Pulmonary artery endothelial cell (primary cell): ENCODE measurements around the gene FGG. TPM values are rescaled to one million over a fixed set of nuclear protein-coding genes. Genes with fewer than 3 reads are reported as not detected.

ENCODE experiments used
- DNase-seq: peaks from one replicate; pipeline ENCODE4 v3.0.0-alpha.2; 2011; ENCODE audit warnings: low read depth, low spot score
- total RNA-seq: library from RNA; depleted of rRNA; stranded (reverse); fragments of >200 nt; gene quantifications from 2 replicates; pipeline ENCODE4 v1.2.3, GENCODE V29; 2014

FGG gene
- total RNA-seq, result not detected in 2 replicates

DNA sequence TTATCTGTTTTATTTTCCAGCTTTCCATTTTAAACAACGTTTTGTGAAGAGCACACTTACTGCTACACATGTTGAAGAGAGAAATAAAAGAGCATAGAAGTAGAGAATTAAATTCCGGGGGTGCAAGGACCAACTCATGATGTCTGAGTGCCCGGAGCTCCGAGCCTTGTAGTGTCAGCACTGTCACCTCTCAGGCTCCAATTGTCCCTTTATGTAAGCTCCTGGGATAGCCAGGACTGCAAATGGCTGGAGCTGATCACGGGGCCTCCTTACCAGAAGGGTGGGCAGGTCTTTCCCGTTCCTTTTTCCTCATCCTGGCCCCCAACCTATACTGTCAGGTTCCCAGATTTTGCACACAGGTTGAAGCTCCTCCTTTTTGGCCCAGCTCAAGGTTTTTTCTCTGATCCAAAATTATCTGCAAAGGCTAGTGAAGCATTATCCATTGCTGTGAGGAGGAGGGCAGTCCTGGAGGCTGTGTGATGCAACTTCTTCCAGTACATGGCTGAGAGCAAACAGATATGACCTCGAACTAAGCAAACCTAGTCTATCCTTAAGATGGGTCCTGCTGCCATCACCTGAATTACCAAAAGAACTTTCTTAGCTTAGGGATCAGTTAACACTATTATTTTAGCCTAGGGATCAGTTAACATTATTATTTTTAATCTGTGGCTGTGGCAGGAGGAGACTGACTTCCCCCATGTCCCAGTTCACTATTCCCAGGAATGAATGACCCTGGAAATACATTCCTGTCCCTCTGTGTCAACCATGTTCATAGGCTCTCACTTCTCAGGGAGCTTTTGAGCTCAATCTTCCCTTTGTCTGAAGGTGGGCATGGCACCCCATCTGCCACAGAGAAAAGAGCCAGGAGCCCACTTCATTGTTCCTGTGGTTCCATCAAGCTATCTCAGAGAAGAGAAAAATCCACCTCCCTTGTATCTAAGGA lies at the start of gene FGG:
FGG (minus strand) TSS at position 185 of the 943 bp plus-strand sequence; CDS start at position 138, 47 bp downstream.
- DNase-seq, result no peak

DNA sequence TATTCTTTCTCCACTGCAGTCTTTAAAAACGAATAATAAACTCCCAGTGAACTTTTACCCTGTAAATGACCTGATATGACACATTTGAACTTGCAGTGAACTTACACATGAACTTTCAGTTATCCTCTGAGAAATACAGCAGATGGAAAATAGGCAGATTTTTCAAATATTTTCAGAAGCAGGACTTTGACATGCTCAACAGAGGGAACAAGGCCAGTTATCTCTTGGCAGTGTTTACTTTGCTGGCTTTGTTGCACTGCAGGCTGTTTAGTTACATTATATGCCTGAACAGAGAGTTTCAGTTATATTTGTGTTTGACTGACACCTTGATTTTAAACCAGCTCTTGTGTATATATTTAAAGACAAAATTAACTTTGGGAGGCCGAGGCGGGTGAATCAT lies 47.6 kb upstream of the FGG start:
- no peak for DNase-seq

DNA sequence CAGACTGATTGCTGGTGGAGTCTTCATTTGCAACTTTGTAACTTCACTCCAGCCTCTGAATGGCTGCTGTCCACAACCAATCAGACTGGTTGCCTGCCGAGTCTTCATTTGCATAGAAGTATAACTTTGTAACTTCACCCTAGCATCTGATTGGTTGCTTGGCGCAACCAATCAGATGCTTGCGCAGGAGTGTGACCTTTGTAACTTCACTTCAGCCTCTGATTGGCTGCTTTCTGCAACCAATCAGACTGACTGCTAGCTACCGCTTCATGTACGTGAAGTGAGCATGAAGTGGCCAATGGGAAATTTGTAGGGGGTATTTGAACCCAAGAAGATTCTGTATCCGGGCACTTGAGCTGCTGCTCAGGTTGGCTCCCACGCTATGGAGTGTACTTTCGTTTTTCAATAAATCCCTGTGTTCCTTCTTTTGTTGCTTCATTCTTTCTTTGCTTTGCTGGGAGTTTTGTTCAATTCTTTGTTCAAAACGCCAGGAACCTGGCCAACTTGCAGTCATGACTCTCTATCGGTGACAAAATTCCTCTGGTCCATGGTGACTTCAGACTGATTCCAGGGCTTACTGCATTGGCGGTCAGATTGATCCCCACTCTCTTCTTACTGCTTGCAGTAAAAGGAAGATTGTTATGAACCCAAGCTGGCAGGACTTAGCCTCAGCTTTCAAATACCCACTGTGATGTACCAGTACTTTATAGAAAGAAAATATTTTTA lies 46.4 kb upstream of the FGG start:
- DNase-seq, result no peak

DNA sequence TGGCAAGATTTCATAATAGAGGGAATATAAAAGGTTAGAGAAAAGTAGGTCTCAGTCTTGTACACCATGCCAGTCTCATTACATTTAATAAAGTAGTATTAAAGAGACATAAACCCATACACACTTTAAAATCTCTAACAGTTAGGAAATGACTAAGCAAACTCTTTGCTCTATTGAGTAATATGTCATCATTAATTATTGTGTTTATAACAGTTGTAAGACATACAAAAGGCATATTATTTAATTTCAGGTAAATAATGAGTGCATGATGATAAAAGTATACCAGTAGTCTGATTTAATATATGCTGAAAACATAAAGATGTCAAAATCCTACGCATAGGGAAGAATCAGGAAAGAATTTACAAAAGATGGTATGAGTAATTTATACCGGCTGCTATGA lies 31.0 kb upstream of the FGG start:
- no peak for DNase-seq

DNA sequence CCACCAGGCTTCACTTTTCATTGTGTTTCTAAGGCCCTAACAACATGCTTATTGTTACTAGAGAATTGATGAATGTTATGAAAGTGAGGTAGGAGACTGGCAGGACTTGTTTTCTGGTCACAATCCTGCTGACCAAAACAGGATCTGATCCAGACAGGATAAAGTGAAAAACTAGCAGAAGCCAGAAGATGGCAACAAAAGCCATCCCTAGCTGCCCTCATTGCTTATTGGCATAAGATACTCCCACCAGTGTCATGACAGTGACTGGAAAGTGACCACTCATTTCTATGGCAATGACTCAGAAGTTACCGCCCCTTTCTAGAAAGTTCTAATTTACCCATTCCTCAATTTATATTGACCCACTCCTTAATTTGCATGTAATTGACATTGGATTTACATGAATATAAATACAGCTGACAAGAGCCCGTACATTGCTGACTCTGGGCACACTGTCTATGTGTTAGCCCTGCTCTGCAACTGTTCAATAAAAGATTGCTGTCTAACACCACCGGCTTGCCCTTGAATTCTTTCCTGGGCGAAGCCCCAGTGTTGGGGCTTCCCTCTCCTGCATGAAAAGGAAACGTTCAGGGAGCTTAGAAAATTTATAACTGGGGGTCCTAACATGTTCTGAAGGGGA lies 30.0 kb upstream of the FGG start:
- no peak for DNase-seq

DNA sequence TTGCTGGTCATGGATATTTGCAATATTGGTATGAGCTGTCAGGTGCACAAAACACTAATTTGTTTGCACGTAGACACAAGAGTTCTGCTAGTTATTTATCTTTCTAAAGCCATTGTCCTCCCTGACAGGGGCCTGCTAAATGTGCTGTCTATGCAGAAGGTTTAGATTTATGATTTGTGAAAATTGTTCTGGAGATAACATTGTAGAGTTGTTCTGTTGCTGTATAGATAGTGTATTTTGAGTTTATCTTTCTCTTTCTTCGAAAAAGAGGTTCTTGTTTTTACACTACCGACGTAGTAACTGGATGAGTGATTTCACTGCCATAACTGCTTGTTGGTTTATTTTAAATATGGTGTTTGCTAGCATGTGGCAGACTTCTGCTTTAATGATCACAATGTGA lies 28.5 kb upstream of the FGG start:
- DNase-seq, result no peak

DNA sequence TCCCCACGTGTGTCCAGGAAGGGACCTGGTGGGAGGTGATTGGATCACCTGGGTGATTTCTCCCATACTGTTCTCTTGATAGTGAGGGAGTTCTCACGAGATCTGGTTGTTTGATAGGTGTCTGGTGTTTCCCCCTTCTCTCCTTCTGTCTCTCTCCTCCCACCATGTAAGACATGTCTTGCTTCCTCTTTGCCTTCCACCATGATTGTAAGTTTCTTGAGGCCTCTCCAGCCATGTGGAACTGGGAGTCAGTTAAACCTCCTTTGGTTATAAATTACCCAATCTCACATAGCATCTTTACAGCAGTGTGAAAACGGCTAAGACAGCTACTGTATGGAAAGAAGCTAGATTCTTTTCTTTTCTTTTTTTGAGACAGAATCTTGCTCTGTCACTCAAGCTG lies 21.6 kb upstream of the FGG start:
- no peak for DNase-seq

DNA sequence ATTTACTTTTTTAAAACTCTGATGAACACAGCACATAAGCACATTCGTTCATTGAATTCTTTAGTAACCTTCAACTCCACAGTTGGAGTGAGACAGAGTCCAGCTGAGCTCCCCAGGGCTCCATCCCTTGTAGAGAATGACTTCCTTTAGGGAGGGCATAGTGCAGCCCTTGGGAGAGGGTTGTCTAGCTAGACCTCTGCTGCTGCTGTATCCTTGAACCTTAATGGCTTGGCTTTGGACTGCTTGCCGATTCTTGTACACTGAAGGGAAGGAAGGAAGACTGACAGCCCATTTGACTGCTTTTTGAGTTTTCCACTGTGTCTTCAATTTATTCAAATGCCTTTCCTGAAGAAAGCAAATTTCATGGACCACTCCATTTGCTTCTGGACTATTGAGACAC lies 19.4 kb upstream of the FGG start:
- DNase-seq, result no peak

DNA sequence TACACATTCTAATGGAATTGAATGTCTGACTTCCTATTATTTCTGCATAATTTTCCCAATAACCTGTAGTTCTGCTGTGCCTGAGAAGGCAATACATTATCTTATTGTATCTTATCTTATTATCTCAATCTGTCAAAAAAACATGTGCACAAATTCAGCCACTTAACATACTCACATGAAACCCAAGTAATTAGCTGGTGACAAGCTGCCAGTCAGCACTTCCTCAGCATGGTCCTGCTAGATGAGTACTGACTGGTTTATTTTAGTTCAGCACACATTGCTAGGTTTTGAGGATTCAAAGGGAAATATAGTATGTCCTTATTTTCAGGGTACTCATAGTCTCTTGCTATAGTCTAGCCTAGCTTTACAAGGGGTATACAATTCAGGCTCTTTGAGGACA lies 17.9 kb upstream of the FGG start:
- DNase-seq, result no peak

DNA sequence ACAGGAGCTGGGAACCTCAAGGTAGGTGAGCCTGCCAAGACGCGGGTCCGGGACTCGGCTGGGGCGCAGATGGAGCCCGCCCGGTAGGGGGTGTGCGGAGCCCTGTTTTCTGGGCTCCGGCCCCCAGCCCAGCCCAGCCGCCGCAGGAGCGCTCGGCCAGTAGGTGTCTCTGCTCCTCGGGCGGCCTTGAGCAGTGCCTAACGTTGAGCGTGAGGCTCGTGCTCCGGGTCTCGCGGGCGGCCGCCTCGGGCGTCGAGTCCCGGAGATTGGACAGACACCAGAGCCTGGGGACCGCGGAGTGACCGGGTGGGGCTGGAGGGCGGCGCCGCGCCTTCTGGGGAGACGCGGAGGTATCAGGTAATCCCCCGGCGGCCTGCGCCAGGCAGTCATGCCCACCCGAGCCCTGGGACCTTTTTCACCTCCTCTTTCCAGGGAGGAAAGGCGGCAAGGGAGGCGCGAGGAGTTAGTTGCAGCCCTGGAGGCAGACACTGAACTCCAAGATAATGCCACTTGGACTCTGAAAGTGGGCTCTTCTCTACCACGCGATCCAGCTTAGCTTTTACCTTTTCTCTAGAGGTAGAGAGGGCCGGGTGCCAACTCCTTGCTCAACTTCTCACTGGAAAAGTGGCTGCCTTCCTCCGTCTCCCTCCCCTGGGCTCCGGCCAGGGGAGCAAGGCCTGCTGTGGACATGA lies 14.5 kb upstream of the FGG start:
- DNase-seq, result no peak

DNA sequence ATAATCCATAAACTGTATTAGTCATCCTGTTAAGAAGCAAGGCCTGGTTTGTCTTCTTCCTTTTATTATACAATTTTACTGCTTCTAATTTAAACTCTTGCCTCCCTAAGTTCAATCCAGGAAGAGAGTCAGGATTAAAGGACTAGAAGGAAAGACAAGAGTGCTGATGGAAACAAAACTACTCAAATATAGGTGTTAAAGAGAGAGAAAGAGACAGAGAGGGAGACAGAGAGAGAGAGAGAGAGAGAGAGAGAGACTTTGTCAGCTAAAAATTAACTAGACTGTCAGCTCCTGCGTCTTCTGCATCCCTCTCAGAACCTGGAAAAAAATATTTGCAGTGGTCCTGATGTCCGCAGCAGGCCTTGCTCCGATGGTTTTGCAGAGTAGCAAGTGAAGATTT lies 13.5 kb upstream of the FGG start:
- DNase-seq, result no peak

DNA sequence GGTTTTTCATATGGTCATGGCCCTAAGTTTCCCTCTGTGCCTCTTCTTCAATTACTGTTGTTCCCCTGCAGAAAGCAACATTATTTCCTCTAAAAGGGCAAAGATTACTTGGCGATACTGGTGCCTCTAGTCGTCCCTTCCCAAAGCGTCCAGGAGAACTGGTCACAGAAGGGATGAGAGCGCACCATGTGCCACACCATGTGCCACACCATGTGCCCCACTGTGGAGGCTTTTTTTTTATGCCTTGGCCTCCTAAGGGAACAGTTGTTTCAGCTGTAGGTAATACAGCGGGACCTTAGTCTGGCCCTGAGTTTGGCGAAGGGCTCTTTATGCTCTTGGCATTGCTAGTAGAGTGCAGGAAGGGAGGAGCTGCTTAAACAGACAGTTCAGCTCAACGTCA lies 11.5 kb upstream of the FGG start:
- DNase-seq, result no peak

DNA sequence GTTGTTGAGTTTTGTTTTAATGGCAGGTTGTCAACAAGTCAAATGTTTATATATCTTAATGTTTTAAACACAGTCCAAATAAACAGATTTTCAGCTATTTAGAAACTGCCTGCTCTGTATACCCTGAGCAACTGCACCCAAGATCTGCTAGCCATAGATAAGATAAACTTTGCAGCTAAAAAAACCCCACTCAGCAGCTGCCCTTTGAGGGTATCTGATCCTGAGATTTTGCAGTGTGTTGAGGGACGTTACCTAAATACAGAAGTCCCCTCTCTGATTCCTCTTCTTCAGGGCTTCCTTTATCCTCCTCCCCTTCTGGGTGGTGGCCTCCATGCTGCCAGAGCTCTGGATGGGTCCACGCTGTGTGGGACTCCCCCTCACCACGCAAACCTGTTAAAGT lies 11.0 kb upstream of the FGG start:
- DNase-seq, result no peak

DNA sequence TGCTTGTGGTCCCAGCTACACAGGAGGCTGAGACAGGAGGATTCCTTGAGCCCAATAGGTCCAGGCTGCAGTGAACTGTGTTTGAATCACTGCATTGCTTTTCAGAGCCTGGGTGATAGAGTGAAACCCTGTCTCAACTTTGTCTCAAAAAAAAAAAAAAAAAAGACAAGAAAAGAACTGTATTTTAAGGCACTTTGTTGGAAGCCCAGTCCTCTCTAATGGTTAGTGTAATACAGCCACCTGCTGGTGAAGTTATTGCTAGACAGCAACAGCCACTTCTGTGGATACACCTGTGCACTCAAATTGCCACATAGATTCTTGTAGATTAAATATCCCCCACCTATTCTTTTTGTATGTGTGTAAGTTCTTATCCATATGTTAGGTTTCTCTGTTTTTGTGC lies 10.1 kb upstream of the FGG start:
- DNase-seq, result no peak

DNA sequence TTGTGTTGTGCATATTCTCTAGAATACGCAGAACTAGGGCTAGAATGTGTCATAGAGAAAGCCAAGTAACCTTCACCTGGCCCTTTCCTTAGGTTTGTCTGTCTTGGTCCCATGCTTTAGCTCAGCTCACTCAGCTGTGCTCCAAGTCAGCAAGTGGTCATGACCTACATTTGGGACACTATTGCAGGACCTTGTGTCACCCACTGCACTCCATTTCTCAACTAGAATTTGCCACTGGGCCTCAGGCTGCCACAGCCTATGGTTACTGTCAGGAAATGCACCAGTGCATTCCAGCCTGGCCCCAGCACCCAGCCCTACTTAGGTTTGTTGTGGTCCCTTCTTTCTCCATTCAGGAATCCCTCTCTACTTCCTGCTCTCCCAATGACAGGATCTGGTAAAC lies 7.7 kb upstream of the FGG start:
- no peak for DNase-seq

DNA sequence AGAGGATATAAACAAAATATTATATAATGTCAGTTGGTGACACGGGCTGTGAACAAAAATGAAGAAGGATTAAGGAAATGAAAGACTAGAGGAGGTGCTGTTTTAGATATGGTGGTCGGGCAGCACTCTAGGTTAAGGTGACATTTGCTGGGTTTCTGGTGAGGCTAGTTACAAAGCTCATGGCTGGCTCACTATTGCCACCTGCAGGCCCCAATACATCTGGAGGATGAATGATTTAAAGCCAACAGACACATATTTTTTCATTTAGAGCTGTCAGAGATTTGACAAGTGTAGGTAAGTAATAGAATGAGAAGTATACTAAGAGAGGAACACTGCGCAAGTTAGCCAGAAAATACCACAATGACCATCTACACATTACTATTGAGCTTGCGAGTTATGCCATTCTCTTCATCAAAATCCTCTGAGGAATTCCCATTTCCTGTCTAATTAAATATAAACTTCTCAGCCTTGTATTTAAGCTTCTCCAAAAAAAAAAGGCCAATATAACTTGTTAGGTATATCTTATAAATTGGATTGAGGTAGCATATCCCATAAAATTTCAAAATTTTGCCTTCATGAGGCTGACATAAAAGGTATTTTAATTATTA lies 6.4 kb upstream of the FGG start:
- no peak for DNase-seq

DNA sequence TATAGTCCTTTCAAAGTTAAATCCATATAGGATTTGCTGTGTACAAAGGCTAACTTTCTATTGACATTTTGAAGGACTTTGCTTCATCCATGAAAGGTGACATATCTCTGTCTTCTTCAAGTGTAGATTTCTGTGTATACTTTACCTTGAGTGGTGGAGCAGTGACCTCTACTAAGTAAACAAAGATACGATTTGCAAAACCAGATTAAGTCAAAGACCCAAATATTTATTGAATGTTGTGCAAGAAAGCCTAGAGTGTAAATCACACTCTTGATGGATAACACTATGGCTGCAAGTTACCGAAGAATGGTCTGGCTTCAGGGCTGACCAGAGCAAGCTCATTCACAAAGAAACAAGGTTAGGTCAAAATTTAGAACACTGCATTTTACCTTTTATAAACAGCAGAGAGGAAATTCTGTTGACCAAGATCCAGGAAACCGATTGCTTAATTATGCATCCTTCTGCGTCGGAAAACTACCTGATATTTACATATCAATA lies 5.4 kb upstream of the FGG start:
- DNase-seq, result no peak

DNA sequence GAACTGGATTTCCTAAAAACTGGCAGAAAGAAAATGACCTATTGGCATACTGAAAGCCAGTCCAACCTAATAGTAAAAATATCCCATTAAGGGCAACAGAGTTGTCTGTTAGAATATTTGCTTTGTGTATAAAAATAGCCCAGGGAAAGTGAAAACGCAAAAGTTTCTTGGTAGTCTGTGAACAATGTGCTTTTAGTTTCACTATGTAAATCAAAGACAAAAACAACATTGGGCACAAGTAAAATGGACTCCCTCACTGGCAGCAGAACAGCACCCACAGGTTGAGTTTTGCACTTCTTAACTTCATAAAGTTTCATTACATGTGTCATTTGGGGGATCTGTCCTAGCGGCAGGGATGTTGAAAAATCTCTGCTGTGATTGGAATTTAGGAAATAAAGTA lies 4.3 kb upstream of the FGG start:
- no peak for DNase-seq

DNA sequence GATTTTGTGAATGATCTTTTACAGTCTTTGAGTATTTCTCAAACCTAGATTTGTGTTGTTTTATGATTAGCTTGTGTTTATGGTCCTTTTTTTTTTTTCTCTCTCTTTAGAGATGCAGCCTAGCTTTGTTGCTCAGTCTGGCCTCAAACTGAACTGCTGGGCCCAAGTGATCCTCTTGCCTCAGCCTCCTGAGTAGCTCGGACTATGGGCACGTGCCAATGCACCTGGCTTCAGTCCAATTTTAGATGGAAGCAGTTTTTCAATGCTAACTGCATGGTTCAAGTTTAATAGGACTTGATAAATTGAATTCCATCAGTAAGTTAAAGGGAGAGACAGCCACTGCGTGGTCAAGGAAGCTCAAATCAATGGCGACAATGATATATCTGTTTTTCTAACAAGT lies 3.8 kb upstream of the FGG start:
- no peak for DNase-seq

DNA sequence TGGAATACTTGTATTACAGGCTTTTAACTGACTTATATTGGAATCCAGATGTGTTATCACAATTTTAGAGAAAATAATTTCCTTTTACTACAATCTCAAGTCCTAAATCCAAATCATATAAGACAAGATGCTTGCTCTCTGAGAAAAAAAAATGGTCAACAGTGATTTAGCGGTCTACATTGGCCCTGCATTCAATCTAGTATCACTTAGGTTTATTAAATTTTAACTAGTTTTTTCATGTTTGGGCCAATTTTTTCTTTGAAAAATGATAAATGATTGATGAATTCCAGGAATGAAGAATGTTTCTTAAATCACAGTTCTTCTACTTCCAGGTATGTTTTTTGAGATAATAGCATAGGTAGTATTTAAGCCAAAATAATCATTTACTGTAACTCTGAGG lies 2.8 kb upstream of the FGG start:
- DNase-seq, result no peak

DNA sequence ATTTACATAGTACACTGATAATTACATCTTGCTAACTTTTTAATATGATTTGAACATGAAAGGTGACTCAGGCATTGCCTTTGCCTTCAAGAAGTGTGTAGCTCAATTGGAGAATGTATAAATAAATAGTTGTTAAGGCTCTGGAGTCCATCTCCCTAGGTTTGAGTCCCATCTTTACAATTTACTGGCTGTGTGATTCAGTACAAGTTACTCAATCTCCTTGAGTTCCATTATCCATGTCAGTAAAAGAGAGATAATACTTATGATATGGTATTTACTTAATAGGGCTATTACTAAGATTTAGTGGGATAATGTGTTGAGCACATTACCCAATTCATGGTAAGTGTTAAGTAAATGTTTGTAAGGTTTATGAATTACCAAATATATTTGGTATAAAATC lies 1.9 kb upstream of the FGG start:
- DNase-seq, result no peak
